CD4-positive, alpha-beta T cell (primary cell): ENCODE measurements around the gene BSND. TPM values are rescaled to one million over a fixed set of nuclear protein-coding genes. Genes with fewer than 3 reads are reported as not detected.

ENCODE experiments used
- ATAC-seq: fragments of 200-7000 bp; cut with Tn5 transposase; one replicate; pipeline ENCODE4 v1.10.0; 2022; ENCODE audit warnings: mild to moderate bottlenecking; ENCODE audit not compliant: poor library complexity
- CTCF ChIA-PET: fragments of 350-600 bp; sonication (Branson Sonifier 250); formaldehyde crosslinking; loops from one replicate; lab custom pipeline; 2021; ENCODE audit warnings: antibody characterized with exemption, inconsistent platforms; lab: Charles Lee
- POLR2A ChIA-PET: fragments of 350-600 bp; sonication (Branson Sonifier 250); formaldehyde crosslinking; loops from one replicate; lab custom pipeline; 2021; ENCODE audit warnings: antibody characterized with exemption, inconsistent platforms; lab: Charles Lee
- DNase-seq, 14 experiments: peaks; one replicate each; pipeline ENCODE4 v3.0.0-alpha.2; 2013 to 2020; ENCODE audit warnings: mixed read lengths in 2 of 14
- H3K27ac ChIP-seq, 2 donors: one replicate each; pipeline versions ENCODE4 v1.5.1 to v1.7.0; 2013; ENCODE audit warnings: low read length in 2 of 2, low read depth in 1 of 2, mild to moderate bottlenecking in 1 of 2
- H3K27me3 ChIP-seq, 2 experiments: 1 replicate in 1 of 2; 2 replicates in 1 of 2; pipeline versions ENCODE4 v1.6.1 to v1.7.0; 2013; ENCODE audit warnings: low read length in 2 of 2, control low read depth in 1 of 2, mild to moderate bottlenecking in 1 of 2, moderate library complexity in 1 of 2; ENCODE audit not compliant: insufficient read depth in 2 of 2, control insufficient read depth in 1 of 2
- H3K36me3 ChIP-seq: one replicate; pipeline ENCODE4 v1.6.1; 2013; ENCODE audit warnings: low read length, control low read depth; ENCODE audit not compliant: insufficient read depth
- H3K4me1 ChIP-seq: one replicate; pipeline ENCODE4 v1.6.1; 2013; ENCODE audit warnings: low read length, control low read depth; ENCODE audit not compliant: insufficient read depth
- H3K4me3 ChIP-seq: one replicate; pipeline ENCODE4 v1.5.1; 2013; ENCODE audit warnings: mild to moderate bottlenecking, low read length, moderate library complexity
- H3K9me3 ChIP-seq, 2 experiments: 1 replicate in 1 of 2; 2 replicates in 1 of 2; pipeline versions ENCODE4 v1.6.1 to v1.7.0; 2013; ENCODE audit warnings: low read length in 2 of 2, mild to moderate bottlenecking in 2 of 2, control low read depth in 1 of 2, moderate library complexity in 1 of 2; ENCODE audit not compliant: control insufficient read depth in 1 of 2, insufficient read depth in 1 of 2
- H3K27ac Mint-ChIP-seq: one replicate; pipeline ENCODE4 v1.8.0; 2020; ENCODE audit warnings: mixed read lengths
- H3K27me3 Mint-ChIP-seq: one replicate; pipeline ENCODE4 v1.8.0; 2021; ENCODE audit warnings: mixed read lengths
- H3K36me3 Mint-ChIP-seq: one replicate; pipeline ENCODE4 v1.8.0; 2021; ENCODE audit warnings: low read depth, mixed read lengths
- H3K4me1 Mint-ChIP-seq: one replicate; pipeline ENCODE4 v1.8.0; 2021; ENCODE audit warnings: low read depth, mixed read lengths
- H3K4me3 Mint-ChIP-seq: one replicate; pipeline ENCODE4 v1.8.0; 2020; ENCODE audit warnings: mild to moderate bottlenecking, mixed read lengths
- H3K9me3 Mint-ChIP-seq: one replicate; pipeline ENCODE4 v1.8.0; 2020; ENCODE audit warnings: mixed read lengths
- CTCF ChIP-seq: fragments of 200-600 bp; IDR thresholded peaks from one replicate; pipeline ENCODE4 v1.8.0; 2022; ENCODE audit warnings: antibody characterized with exemption, mild to moderate bottlenecking
- intact Hi-C, 2 experiments: fragments of 100-400 bp; cut with DNase I in 1 of 2; cut with micrococcal nuclease in 1 of 2; formaldehyde crosslinking; loops; one replicate each; pipeline versions ENCODE4 v1.15.1 to v1.9.0; 2023 to 2025; cut with DNase I, micrococcal nuclease
- total RNA-seq, 174 experiments: library from RNA in 2 of 174; stranded (reverse) in 2 of 174; gene quantifications; one replicate each; pipeline ENCODE4 v1.2.3 and lab custom pipeline; 2021 to 2026

Gene BSND
- total RNA-seq, 2 experiments from 2014 or later = not detected

- Mint-ChIP-seq H3K36me3 (no peaks in the 10 kb centered on the region), H3K9me3 (peaks cover 6% of the 10 kb centered on the region), H3K4me1 (peaks cover 9% of the 10 kb centered on the region), H3K27me3 (peaks cover 14% of the 10 kb centered on the region), H3K27ac (no peak overlapping the region), H3K4me3 (no peak overlapping the region)
- intact Hi-C loops = no loop called here
- no peaks in the 10 kb centered on the region for H3K36me3 ChIP-seq
- no peak overlapping the region for H3K4me3 ChIP-seq
- ChIA-PET CTCF (no interaction called here), POLR2A (no interaction called here)
- no peak overlapping the region for H3K27ac ChIP-seq
- no peak for TF ChIP-seq CTCF
- no peaks in the 10 kb centered on the region for H3K27me3 ChIP-seq
- H3K4me1 ChIP-seq = peaks cover 7% of the 10 kb centered on the region
- no peak for DNase-seq
- peaks cover 0 to 5% of the 10 kb centered on the region in 2 experiments for H3K9me3 ChIP-seq
- no peak for ATAC-seq
Observed at GRCh38 chr1:54953846-54954245, 44.9 kb upstream of the BSND start.

GRCh38 chr1:54955359-54955758, 43.4 kb upstream of the BSND start:
- H3K9me3 Mint-ChIP-seq = peaks cover 6% of the 10 kb centered on the region
- H3K27me3 Mint-ChIP-seq = peaks cover 11% of the 10 kb centered on the region
- H3K4me3 Mint-ChIP-seq = no peak overlapping the region
- Histone ChIP-seq H3K27me3 (no peaks in the 10 kb centered on the region), H3K4me3 (no peak overlapping the region), H3K36me3 (no peaks in the 10 kb centered on the region), H3K4me1 (peaks cover 5% of the 10 kb centered on the region), H3K27ac (no peak overlapping the region), H3K9me3 (peaks cover 0 to 9% of the 10 kb centered on the region in 2 experiments)
- no peak for DNase-seq
- ChIA-PET CTCF (no interaction called here), POLR2A (no interaction called here)
- H3K27ac Mint-ChIP-seq = no peak overlapping the region
- ATAC-seq = no peak
- peaks cover 4% of the 10 kb centered on the region for H3K4me1 Mint-ChIP-seq
- TF ChIP-seq CTCF = no peak
- intact Hi-C loops = no loop called here
- H3K36me3 Mint-ChIP-seq = no peaks in the 10 kb centered on the region

GRCh38 chr1:54956726-54957125, 42.0 kb upstream of the BSND start:
- H3K27me3 ChIP-seq = no peaks in the 10 kb centered on the region
- no peaks in the 10 kb centered on the region for H3K4me1 Mint-ChIP-seq
- no peak overlapping the region for H3K27ac Mint-ChIP-seq
- intact Hi-C loops = no loop called here
- no peak overlapping the region for H3K27ac ChIP-seq
- H3K36me3 ChIP-seq = no peaks in the 10 kb centered on the region
- peaks cover 11% of the 10 kb centered on the region for H3K27me3 Mint-ChIP-seq
- POLR2A ChIA-PET = no interaction called here
- no peak for DNase-seq
- peaks cover 0 to 9% of the 10 kb centered on the region in 2 experiments for H3K9me3 ChIP-seq
- no peak for ATAC-seq
- no peak for TF ChIP-seq CTCF
- H3K36me3 Mint-ChIP-seq = no peaks in the 10 kb centered on the region
- no peak overlapping the region for H3K4me3 ChIP-seq
- no peaks in the 10 kb centered on the region for H3K4me1 ChIP-seq
- CTCF ChIA-PET = no interaction called here
- H3K4me3 Mint-ChIP-seq = no peak overlapping the region
- peaks cover 6% of the 10 kb centered on the region for H3K9me3 Mint-ChIP-seq
